ENCODE data around the gene MYZAP.

- no peak for TF ChIP-seq POLR2A (IDR thresholded peaks at IDR 0.05)
- no peak for TF ChIP-seq CTCF (IDR thresholded peaks at IDR 0.05 in 8 of 11, conservative IDR thresholded peaks at IDR 0.05 in 3 of 11)
- TF ChIP-seq POLR2AphosphoS5 (IDR thresholded peaks at IDR 0.05), result no peak
These were observed 375 bp upstream of the MYZAP start for GRCh38 chr15:57591237-57591821.

All from spleen (tissue), 7 donors.